Medulla oblongata (tissue), 1 donor: ENCODE data around the gene TRIM69.
A peak's percentile ranks its signal among the peaks of the same experiment; 100 is the strongest.
"Not testable (repeated sequence)": the region's sequence is repeated elsewhere in the genome, so short reads cannot be mapped to it uniquely, and the experiment has no call there.

Experiments
- DNase-seq: peaks from one replicate; pipeline ENCODE4 v3.0.0-alpha.2; 2015; ENCODE audit errors: extremely low spot score

The TRIM69 gene

DNA sequence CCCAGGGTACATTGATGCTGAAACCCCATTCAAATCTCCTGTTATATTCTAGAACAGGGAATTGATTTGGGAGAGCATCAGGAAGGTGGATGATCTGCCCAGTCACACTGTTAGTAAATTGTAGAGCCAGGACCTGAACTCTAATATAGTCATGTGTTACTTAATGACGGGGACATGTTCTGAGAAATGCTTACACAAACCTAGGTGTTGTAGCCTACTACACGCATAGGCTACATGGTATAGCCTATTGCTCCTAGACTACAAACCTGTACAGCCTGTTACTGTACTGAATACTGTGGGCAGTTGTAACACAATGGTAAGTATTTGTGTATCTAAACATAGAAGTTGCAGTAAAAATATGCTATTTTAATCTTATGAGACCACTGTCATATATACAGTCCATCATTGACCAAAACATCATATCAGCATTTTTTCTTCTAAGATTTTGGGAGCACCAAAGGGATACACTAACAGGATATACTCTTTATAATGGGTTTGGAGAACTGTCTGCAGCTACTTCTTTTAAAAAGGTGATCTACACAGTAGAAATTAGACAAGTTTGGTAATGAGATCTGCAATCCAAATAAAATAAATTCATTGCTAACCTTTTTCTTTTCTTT is 19.2 kb upstream of the TRIM69 start:
- DNase-seq = no peak

DNA sequence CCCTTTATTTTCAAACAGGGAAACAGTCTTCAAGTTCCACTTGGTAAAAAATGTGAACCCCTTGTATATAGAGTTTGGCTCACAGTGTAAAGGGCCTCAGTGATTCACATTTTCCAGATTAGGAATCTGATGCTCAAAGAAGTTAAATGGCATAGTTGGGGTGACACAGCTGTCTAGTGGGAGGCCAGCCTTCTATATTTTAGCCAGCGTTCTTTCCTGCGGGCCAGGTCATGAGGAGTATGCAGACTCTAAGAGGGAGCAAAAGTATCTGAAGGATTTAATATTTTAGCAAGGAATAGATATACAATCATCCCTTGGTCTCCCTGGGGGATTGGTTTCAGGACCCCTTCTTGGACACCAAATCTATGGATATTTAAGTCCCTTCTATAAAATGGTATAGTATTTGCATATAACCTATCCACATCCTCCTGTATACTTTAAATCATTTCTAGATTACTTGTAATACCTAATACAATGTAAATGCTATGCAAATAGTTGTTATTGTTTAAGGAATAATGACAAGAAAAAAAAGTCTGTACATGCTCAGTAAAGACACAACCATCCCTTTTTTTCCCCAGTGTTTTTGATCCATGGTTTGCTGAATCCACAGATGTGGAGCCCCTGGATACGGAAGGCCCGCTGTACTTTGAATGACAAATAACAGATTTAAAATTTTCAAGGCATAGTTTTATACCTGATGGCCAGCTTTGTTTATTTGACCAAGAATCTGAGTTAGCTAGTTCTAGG is 18.0 kb upstream of the TRIM69 start:
- DNase-seq = no peak

DNA sequence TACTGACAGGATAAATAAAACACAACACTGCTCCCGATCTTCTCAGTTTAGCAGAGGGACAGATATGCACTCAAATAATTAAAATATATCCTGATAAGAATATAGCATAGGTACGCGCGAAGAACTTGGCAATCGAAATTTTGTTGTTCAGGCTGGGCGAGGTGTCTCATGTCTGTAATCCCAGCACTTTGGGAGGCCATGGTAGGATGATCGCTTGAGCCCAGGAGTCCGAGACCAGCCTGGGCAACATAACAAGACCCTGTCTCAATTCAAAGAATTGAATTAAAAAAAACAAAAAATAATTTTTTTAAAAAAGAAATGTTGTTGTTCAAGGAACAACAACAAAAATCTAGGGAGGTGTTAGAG is 17.4 kb upstream of the TRIM69 start:
- DNase-seq = no peak

DNA sequence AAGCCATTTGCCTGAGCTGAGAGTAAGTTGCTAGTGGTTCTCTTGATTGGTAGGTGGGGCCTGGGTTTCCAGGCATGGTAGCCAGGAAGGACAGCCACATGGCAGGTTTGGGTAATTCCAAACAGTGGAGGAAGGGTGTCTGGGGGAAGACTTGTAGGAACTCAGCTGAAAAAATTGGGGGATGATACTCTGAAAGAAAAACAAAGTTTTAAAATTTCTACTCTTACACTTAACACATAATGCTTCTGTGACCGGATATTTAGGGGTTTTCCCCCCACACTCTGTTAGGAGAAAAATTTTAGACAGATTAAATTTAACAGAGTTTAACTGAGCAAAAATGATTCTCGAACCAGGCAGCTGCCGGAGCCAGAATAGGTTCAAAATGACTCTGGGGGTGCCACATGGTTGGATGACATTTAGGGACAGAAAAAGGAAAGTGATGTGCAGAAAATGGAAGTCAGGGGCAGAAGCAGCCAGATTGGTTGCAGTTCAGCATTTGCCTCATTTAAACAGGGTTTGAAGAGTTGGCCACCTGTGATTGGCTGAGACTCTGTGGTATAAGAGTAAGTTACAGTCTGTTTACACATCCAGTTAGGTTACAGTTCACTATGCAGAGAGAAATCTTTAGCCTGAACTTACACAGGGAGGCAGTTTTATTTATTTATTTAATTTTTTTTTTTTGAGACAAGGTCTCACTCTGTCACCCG is 16.9 kb upstream of the TRIM69 start:
- no peak for DNase-seq

DNA sequence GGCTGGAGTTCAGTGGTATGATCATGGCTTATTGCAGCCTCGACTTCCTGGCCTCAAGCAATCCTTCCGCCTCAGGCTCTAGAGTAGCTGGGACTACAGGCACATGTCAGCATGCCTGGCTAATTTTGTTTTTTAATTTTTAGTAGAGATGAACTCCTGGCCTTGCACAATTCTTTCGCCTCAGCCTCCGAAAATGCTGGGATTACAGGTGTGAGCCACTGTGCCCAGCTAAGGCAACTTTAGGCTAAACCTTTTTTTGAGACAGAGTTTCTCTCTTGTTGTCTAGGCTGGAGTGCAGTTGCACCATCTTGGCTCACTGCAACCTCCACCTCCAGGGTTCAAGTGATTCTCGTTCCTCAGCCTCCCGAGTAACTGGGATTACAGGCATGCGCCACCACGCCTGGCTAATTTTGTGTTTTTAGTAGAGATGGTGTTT is 16.3 kb upstream of the TRIM69 start:
- not testable (repeated sequence) for DNase-seq

DNA sequence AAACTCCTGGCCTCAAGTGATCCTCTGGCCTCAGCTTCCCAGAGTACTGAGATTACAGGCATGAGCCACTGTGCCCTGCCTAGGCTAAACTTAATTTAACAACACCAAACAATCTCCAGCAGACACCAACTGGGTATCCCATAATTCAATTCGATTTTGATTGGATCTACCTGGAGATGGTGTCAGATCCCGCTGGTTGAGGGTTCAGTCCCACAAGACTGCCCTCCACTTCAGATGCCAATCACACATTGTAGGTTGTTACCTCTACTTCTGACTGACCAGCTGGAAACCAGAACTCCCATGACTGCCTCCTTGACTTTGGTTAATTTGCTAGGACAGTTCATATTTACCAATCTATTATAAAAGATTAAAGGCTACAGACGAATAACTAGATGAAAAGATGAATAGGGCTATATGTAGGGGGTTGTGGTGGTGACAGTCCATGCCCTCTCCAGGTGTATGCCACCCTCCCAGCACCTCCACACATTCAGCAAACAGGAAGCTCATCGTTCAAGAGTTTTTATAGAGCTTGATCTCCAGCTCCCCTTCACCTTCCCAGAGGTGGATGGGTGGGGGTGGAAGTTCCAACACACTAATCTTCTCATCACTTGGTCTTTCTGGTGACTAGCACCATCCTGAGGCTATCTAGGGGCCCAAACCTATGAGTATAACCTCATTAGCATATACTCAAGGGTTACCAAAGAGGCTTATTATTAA is 15.7 kb upstream of the TRIM69 start:
- DNase-seq = no peak

DNA sequence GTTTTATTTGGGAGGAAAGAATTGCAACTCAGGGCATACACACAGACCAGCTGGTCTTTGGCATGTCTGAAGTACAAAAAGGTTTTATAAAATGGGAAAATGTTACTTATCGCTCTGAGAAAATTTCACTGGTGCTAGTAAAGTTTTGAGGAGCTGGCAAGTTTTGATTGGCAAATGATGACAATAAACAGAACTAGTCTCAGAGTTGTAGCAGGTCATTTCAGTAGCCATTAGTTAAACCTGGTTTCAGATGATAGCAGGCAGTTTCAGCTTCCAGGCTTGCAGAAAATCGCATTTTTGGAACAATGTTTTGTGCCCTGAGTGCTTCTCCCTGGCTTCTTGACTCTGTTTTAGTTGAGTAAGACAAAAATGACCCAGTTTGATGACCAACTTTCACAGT is 14.3 kb upstream of the TRIM69 start:
- DNase-seq = no peak

DNA sequence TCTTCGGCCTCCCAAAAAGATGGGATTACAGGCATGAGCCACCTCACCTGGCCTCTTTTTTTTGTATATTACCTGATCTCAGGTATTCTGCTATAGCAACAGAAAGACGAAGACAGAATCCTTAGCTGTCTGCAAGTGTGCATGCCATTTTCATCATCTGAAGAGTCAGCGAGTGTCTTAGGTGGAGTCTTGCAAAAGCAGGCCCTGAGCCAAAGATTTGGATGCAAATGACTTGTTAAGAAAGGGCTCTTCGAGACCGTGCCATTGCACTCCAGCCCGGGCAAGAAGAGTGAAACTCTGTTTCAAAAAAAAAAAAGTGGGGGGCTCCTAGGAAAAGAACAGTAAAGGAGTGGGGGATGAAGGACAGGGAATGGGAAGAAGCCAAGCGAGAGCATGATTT is 10.2 kb upstream of the TRIM69 start:
- no peak for DNase-seq

DNA sequence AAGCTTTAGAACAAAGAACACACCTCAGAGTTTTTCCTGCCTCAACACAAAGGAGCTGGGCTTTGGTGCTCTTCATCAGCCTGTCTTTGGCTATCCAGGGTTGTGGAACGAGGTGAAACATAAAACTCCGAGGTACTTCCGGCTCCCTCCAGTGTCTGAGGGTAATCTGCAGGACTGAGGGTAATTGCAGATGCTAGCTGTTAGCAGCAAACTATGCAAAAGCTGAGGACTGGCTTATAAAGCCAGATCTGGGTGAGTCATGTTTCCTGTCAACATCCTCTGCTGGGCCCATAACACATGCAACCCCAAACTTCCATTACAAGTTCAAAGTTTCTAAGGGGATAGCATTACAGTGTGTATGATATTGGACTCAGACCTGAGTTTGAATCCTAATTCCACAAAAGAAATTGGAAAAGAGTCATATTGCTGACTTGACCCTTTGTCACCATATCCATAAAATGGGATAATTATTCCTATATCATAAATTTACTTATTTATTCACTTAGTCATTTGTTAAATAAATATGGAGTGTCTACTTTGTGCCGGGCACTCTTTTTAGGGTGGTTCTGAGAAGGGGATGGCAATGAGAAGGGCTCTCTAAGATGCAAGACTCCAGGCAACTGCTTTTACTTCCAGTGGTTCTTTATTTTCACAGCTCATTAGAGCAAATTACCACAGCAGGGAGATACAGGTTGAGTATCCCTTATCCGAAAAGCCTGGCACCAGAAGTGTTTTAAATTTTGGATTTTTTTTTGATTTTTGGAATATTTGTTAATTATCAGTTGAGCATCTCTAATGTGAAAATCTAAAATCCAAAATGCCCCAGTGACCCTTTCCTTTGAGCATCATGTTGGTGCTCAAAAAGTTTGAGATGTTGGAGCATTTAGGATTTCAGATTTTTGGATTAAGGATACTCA is 9.5 kb upstream of the TRIM69 start:
- peak; percentile 64 for DNase-seq

DNA sequence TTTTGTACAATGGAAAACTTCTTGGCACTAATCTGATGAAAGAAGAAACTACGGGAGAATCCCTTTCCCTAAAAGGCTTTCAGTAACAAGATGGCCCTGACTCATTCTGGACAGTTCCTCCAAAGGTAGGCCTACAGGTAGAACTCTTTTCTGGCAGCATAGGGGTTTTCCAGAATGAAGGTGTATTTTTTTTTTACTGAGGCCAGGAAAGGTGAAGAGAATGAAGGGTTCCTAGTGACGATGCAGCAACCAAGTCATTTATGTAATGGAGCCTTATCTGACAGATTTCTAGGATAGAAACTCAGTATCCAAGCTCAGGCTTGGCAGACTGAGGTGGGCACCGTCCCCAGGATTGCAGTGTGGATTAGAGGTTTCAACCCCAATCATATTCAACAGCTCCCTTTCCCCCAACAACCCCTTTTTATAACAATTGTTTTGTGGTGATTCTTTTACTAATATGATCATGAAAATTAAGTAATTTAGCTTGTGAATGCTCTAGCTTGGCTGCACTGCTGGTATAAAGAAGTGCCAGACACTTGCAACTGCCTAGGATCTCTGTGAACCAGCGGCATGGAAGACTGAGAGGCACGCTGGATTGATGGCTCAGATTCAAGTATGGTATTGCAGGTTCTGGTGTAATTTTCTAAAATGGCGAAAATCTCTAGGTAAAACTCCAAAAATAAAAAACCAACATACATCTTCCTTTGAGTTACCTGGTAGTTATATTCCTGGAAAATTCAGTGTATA is 8.7 kb upstream of the TRIM69 start:
- DNase-seq = no peak

DNA sequence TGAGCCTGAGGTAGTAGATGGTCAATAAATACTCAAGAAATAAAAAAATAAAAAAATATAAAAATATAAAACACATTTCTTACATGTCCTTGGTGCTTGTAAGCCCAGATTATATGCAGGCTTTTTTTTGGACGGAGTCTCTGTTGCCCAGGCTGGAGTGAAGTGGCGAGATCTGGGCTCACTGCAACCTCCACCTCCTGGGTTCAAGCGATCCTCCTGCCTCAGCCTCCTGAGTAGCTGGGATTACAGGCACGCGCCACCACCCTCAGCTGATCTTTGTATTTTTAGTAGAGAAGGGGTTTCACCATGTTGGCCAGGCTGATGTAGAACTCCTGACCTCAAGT is 8.1 kb upstream of the TRIM69 start:
- DNase-seq = not testable (repeated sequence)

DNA sequence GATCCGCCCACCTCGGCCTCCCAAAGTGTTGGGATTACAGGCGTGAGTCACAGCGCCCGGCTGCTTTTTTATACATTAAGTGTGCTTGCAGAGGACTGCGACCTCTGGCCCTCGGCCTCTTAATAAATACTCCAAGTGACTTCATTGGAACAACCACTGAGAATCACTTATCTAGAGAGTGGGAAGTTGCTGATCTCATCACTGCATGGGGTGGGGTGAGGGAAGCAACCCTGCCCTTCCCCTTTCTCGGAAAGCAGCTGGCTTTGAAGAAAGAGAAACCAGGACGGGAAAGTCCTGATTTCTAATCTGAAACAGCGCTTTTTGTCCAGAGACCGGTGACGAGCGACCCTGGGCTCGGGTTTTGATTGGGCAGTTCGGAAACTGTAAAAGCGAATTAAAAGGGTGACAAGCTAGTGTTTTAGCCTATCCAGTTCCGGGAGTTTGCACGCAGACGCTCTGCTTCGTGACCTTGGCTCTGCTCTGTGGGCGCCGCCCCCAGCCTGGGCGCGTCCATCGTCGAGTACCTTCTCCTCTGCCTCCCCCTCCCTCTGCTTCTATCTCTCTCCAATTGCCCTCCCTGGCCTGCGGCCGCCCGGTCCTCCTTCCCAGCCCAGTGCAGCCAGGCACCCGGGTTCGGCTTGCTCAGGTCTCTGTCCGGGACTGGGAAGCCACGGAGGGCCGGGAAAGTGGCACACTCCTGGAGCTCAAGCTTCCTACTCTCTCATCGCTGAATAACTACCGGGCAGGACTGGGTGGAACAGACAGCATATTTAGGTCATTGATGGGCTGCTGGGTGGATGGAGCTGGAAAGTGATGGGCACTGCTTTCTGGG is 7.5 kb upstream of the TRIM69 start:
- peak; percentile 99 for DNase-seq

DNA sequence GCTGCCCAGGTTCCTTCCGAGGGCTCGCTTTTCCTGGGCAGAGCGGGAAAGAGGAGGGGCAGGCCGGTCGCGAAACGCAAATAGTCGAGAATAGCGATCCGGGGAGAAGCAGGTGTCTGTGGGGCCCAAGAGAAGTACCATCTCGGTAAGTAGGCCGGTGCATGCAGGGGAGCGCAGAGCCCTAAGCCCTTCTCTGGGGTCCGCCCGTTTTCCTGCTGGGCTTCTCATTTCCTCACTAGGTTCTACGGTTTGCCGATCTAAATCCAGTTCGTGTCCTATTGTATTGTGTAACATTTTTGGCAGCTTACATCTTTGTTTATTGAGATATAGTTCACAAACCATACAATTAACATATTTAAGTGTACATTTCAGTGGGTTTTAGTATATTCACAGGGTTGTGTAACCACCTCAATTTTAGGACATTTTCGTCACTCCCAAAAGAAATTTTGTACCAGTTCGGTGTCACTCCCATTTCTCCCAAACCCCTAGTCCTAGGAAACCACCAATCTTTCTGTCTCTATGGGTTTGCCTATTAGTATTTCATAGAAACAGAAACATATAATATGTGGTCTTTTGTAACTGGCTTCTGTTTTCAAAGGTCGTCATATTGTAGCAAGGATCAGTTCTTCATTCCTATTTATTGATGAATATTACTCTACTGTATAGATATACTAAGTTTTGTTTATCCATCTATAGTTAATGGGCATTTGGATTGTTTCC is 6.8 kb upstream of the TRIM69 start:
- peak; percentile 57 for DNase-seq

DNA sequence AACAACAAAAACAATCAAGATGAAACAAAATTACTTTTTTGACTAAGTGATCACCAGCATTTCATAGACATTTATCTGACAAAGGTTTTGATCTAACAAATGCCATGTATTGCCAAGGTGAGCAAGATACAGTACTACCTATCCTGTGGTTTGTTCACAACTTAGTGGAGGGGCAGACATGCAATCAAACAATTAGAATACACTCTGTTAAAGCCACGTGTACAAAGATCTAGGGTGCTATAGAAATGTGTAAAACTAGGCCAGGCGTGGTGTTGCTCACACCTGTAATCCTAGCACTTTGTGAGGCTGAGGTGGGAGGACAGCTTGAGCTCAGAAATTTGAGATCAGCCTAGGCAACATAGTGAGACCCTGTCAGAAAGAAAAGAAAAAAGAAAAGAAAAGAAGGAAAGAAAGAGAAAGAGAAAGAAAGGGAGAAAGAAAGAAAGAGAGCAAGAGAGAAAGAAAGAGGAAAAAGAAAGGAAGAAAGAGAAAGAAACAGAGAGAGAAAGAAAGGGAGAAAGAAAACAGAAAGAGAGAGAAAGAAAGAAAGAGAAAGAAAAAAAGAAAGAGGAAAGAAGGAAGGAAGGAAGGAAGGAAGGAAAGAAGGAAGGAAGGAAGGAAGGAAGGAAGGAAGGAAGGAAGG is 1.4 kb upstream of the TRIM69 start:
- no peak for DNase-seq

DNA sequence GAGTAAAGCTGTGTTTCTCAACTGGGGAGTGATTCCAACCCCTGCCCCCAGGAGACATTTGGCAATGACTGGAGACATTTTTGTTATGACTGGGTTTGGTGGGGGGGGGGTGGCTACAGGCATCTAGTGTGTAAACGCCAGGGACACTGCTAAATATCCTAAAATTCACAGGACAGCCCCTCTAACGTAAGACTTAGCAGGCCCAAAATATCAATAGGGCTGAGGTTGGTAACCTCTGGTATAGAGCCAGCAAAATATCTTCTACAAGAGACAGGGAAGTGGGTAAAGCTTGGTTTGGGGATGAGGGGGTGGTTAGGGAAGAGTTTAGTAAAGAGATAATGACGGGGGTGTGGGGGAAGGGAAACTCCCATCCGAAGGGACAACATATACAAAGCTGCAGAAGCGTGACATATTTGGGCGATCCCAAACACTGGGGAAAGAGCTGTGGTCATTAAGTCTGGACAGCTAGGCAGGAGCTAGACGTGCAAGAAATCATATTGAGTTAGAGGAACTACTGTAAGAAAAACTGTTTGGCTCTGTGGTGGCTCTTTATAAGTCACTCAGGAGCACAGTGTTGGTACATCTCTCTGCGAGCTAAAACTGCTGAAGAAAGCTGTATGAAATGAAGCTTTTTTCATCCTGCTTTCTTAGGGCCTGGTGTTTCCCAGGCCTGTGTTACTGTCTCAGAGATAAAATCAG is 697 bp upstream of the TRIM69 start:
- peak; percentile 57 for DNase-seq

DNA sequence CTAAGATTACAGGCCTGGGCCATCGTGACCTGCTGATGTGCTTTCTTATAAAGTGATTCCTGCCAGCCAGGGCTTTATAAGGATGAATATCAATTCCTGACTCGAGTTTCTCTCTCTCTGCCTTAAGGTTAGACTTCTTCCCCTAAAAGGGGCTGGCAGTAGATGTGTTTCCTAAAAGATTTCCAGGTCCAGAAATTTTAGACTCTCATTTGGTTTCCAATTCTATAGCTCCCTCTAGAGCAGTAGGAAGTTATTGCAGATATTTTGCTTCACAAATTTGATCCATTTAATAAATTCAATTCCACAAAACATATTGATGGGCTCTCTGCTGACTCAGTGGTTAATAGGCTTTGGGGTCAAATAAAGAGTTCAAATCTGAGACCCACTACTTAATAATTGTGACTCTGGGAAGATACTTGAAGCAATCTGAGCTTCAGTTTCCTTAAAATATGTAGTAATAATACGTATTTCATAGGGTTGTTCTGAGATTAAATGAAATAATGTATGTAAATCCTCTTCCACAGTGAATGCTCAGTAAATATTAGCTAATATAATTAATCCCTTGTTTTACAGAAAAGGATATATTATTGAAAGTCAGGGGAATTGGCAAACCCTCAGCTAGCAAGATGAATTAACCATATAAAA is 2.1 kb downstream of the TRIM69 start:
- DNase-seq = peak; percentile 60

DNA sequence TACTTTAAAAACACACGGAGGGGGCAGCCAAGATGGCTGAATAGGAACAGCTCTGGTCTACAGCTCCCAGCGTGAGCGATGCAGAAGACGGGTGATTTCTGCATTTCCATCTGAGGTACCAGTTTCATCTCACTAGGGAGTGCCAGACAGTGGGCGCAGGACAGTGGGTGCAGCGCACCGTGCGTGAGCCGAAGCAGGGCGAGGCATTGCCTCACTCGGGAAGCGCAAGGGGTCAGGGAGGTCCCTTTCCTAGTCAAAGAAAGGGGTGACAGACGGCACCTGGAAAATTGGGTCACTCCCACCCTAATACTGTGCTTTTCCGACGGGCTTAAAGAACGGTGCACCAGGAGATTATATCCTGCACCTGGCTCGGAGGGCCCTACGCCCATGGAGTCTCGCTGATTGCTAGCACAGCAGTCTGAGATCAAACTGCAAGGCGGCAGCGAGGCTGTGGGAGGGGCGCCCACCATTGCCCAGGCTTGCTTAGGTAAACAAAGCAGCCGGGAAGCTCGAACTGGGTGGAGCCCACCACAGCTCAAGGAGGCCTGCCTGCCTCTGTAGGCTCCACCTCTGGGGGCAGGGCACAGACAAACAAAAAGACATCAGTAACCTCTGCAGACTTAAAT is 3.0 kb downstream of the TRIM69 start:
- DNase-seq = not testable (repeated sequence)
